Hepatocyte (in vitro differentiated cells): ENCODE results near the gene GATA6. TPM values are rescaled to one million over a fixed set of nuclear protein-coding genes. Genes with fewer than 3 reads are reported as not detected.

ENCODE experiments used
- DNase-seq: peaks from one replicate; pipeline ENCODE4 v3.0.0-alpha.2; 2016; ENCODE audit warnings: low spot score
- H2AFZ ChIP-seq: fragments of 200-600 bp; sonication (generic); 2 replicates; pipeline ENCODE4 v1.6.0; 2016; ENCODE audit warnings: antibody characterized with exemption, mild to moderate bottlenecking
- H3K27ac ChIP-seq: fragments of 200-600 bp; sonication (generic); 2 replicates; pipeline ENCODE4 v1.5.1; 2016; ENCODE audit warnings: mild to moderate bottlenecking
- H3K27me3 ChIP-seq: fragments of 200-600 bp; sonication (generic); 2 replicates; pipeline ENCODE4 v1.6.1; 2016
- H3K36me3 ChIP-seq: fragments of 200-600 bp; sonication (generic); replicated peaks from 2 replicates; pipeline ENCODE4 v1.5.1; 2016; ENCODE audit warnings: low read depth; ENCODE audit not compliant: insufficient read depth
- H3K4me1 ChIP-seq: fragments of 200-600 bp; sonication (generic); 2 replicates; pipeline ENCODE4 v1.5.1; 2016; ENCODE audit warnings: mild to moderate bottlenecking, moderate library complexity; ENCODE audit not compliant: insufficient read depth
- H3K4me2 ChIP-seq: fragments of 200-600 bp; sonication (generic); 2 replicates; pipeline ENCODE4 v1.6.0; 2016
- H3K4me3 ChIP-seq: fragments of 200-600 bp; sonication (generic); 2 replicates; pipeline ENCODE4 v1.5.1; 2016; ENCODE audit warnings: mild to moderate bottlenecking
- H3K79me2 ChIP-seq: fragments of 200-600 bp; sonication (generic); 2 replicates; pipeline ENCODE4 v1.6.0; 2017; ENCODE audit warnings: mild to moderate bottlenecking
- H3K9me2 ChIP-seq: fragments of 200-600 bp; sonication (generic); replicated peaks from 2 replicates; pipeline ENCODE4 v1.6.0; 2017; ENCODE audit warnings: mild to moderate bottlenecking; ENCODE audit not compliant: insufficient read depth
- H3K9me3 ChIP-seq: fragments of 200-600 bp; sonication (generic); 2 replicates; pipeline ENCODE4 v1.5.1; 2016; ENCODE audit warnings: low read depth, mild to moderate bottlenecking
- H4K20me1 ChIP-seq: fragments of 200-600 bp; sonication (generic); 2 replicates; pipeline ENCODE4 v1.6.0; 2016; ENCODE audit warnings: mild to moderate bottlenecking; ENCODE audit not compliant: insufficient read depth, poor library complexity, severe bottlenecking
- CTCF ChIP-seq: fragments of 200-600 bp; sonication (generic); IDR thresholded peaks from 2 replicates; pipeline ENCODE4 v1.5.1; 2016; ENCODE audit warnings: antibody characterized with exemption, mild to moderate bottlenecking; ENCODE audit not compliant: poor library complexity
- EZH2 ChIP-seq: fragments of 200-600 bp; sonication (generic); IDR thresholded peaks from 2 replicates; pipeline ENCODE4 v1.6.1; 2016; ENCODE audit warnings: antibody characterized with exemption, mild to moderate bottlenecking, borderline replicate concordance
- EZH2phosphoT487 ChIP-seq: fragments of 200-600 bp; sonication (generic); IDR thresholded peaks from one replicate; pipeline ENCODE4 v1.6.1; 2018; ENCODE audit warnings: antibody characterized with exemption, mild to moderate bottlenecking, low read depth, moderate library complexity; ENCODE audit not compliant: unreplicated experiment, severe bottlenecking
- WGBS: methylation state at CpG from one replicate; pipeline ENCODE4 v1.1.6; 2016; ENCODE audit warnings: low lambda C conversion rate; ENCODE audit errors: missing lambda C conversion rate; 5-methylcytosine and 5-hydroxymethylcytosine counted together
- polyA plus RNA-seq: library from polyadenylated mRNA; unstranded; fragments of >200 nt; fragmentation: Nextera tagmentation; extraction: Ambion mirVana; gene quantifications from 2 replicates; pipeline ENCODE4 v1.2.1, GENCODE V29; 2016
- total RNA-seq: library from RNA; depleted of rRNA; stranded (reverse); fragments of >200 nt; gene quantifications from 2 replicates; pipeline ENCODE4 v1.2.3, GENCODE V29; 2014

The GATA6 gene
- total and polyA plus RNA-seq, 2 experiments from 2014 or later = 125 to 128 TPM

DNA sequence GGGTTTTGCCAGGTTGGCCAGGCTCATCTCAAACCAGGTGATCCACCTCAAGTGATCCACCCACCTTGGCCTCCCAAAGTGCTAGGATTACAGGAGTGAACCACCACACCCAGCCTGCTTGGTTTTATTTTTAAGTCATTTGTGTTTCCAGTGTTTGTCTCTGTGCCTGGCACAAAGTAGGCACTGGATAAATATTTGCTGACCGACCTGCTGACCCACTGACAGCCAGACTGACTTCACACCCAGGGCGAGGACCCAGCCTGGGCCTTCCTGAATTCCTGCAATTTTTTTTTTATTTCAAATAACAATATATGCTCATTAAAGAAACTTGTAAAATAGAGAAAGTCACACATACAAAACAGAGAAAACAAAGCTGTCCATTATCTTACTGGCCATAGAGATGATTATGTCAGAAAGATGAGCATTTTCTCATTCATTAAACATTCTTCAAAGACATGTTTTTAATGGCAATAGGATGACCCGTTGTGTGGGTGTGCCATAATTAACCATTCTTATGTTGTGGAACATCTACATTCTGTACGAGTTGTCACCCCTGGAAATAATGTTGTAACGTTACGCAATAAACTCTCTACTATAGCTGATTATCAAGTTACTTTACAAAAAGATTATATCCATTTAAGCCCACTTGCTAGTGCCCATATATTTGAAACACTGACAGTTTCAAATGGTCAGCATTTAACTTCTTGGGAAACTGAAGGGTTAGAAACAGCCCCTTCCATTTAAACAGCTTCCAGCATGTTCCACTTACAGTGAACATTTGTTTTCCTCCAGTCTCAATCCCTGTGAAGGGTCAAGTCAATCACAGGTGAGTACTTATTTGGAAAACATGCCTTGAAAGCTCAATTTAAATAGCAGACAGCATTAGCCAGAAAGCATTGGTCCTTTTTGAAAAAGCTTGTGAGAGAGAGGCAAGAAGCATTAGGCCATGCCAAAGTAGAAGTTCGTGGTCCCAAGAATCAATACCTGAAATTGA is 25.7 kb upstream of the GATA6 start:
- no peak overlapping the region for H2AFZ ChIP-seq
- no peak for DNase-seq
- no peak overlapping the region for H3K27ac ChIP-seq
- H3K36me3 ChIP-seq = no peaks in the 10 kb centered on the region
- no peaks in the 10 kb centered on the region for H3K9me2 ChIP-seq
- H3K27me3 ChIP-seq = no peaks in the 10 kb centered on the region
- no peak overlapping the region for H3K4me2 ChIP-seq
- H3K4me1 ChIP-seq = no peaks in the 10 kb centered on the region
- no peaks in the 10 kb centered on the region for H4K20me1 ChIP-seq
- 90% methylated on average over 7 of the region's 7 CpGs for WGBS
- H3K9me3 ChIP-seq = no peaks in the 10 kb centered on the region
- TF ChIP-seq EZH2 = no peak
- TF ChIP-seq EZH2phosphoT487 = no peak
- TF ChIP-seq CTCF = no peak
- H3K79me2 ChIP-seq = no peaks in the 10 kb centered on the region
- H3K4me3 ChIP-seq = no peak overlapping the region

DNA sequence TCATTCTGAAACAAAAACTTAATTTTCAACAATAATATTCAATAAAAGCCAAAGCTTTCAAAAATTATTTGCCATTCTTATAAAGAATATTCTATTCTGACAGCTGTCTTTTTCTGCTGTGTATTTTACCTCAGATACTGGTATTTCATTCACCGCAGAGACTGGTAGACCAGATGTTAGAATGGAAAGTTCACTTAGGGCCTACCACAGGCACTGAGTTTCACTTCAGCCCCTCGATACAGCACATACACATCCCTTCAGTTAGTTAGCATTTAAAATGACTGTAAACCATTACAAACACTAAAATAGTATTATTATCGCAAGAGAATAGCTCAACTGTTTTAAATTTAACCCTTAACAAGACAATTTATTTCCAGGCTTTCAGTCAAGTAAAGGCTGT is 24.2 kb upstream of the GATA6 start:
- Histone ChIP-seq H3K36me3 (no peaks in the 10 kb centered on the region), H3K4me2 (no peak overlapping the region), H3K79me2 (no peaks in the 10 kb centered on the region), H3K9me2 (no peaks in the 10 kb centered on the region), H3K9me3 (no peaks in the 10 kb centered on the region), H3K27ac (no peak overlapping the region), H4K20me1 (no peaks in the 10 kb centered on the region), H3K4me3 (no peak overlapping the region), H3K27me3 (no peaks in the 10 kb centered on the region), H2AFZ (no peak overlapping the region), H3K4me1 (no peaks in the 10 kb centered on the region)
- TF ChIP-seq EZH2phosphoT487 (no peak), CTCF (no peak), EZH2 (no peak)
- DNase-seq = no peak
- WGBS = 96% methylated on average over 3 of the region's 3 CpGs

- H3K36me3 ChIP-seq = no peaks in the 10 kb centered on the region
- TF ChIP-seq EZH2 (no peak), EZH2phosphoT487 (no peak), CTCF (no peak)
- H3K27me3 ChIP-seq = no peaks in the 10 kb centered on the region
- no peaks in the 10 kb centered on the region for H4K20me1 ChIP-seq
- H2AFZ ChIP-seq = no peak overlapping the region
- H3K4me2 ChIP-seq = no peak overlapping the region
- H3K9me3 ChIP-seq = no peaks in the 10 kb centered on the region
- H3K4me1 ChIP-seq = no peaks in the 10 kb centered on the region
- H3K4me3 ChIP-seq = no peak overlapping the region
- 83% methylated on average over 8 of the region's 8 CpGs for WGBS
- H3K27ac ChIP-seq = no peak overlapping the region
- no peaks in the 10 kb centered on the region for H3K9me2 ChIP-seq
- H3K79me2 ChIP-seq = no peaks in the 10 kb centered on the region
- no peak for DNase-seq
Observed at GRCh38 chr18:22149710-22150109, 19.7 kb upstream of the GATA6 start.
